HCT116 (cell line): ENCODE data around the gene GABRA4. TPM values are rescaled to one million over a fixed set of nuclear protein-coding genes. Genes with fewer than 3 reads are reported as not detected.

ENCODE experiments used
- ATAC-seq: fragments of 200-7000 bp; cut with Tn5 transposase; 2 replicates; pipeline ENCODE4 v1.9.1; 2020; ENCODE audit warnings: mild to moderate bottlenecking, moderate library complexity
- BruUV-seq: library from RNA; stranded (reverse); fragments of 400-500 nt; replicated peaks from 2 replicates; lab custom pipeline; 2021; lab: Mats Ljungman, UMichigan
- CTCF ChIA-PET: fragments of 300-600 bp; sonication (Branson Sonifier 250); formaldehyde crosslinking; loops from one replicate; lab custom pipeline; 2021; ENCODE audit warnings: antibody characterized with exemption; lab: Charles Lee
- POLR2A ChIA-PET: fragments of 300-600, 350-600 bp; sonication (Branson Sonifier 250); formaldehyde crosslinking; loops from one replicate; lab custom pipeline; 2021; ENCODE audit warnings: antibody characterized with exemption; lab: Charles Lee
- RAD21 ChIA-PET, 2 experiments: fragments of 300-600 bp; sonication (Branson Sonifier 250); formaldehyde crosslinking; loops; one replicate each; lab custom pipeline; 2023; ENCODE audit warnings: low total read pairs in 2 of 2; ENCODE audit not compliant: uncharacterized antibody in 2 of 2, unreplicated experiment in 2 of 2, low non-redundant PET in 1 of 2; lab: Charles Lee
- DNase-seq: peaks from one replicate; pipeline ENCODE4 v3.0.0-alpha.2; 2010; ENCODE audit warnings: low read depth, low spot score
- H2AFZ ChIP-seq: fragments of 200-600 bp; shearing (Covaris generic), sonication (generic); 2 replicates; pipeline ENCODE4 v1.6.1; 2017; ENCODE audit warnings: low read depth, mixed run types, mixed read lengths, antibody characterized with exemption, low read length; ENCODE audit not compliant: poor library complexity, severe bottlenecking
- H3K27ac ChIP-seq: 2 replicates; pipeline ENCODE4 v1.5.1; 2012; ENCODE audit warnings: low read depth, low read length
- H3K27me3 ChIP-seq: fragments of 200-600 bp; sonication (generic); 2 replicates; pipeline ENCODE4 v1.6.1; 2016; ENCODE audit warnings: mixed run types, low read length, mixed read lengths; ENCODE audit not compliant: insufficient read depth
- H3K36me3 ChIP-seq, 2 experiments: fragments of 200-500 bp in 1 of 2; fragments of 200-600 bp in 1 of 2; sonication (Bioruptor generic) in 1 of 2; sonication (generic) in 1 of 2; 2 replicates each; pipeline versions ENCODE4 v1.5.1 to v1.6.1; 2014 to 2016; ENCODE audit warnings: low read length in 2 of 2, inconsistent platforms in 1 of 2, mixed read lengths in 1 of 2, mixed run types in 1 of 2; ENCODE audit not compliant: insufficient read depth in 2 of 2, control insufficient read depth in 1 of 2
- H3K4me1 ChIP-seq, 2 experiments: fragments of 200-600 bp in 1 of 2; sonication (generic) in 1 of 2; 2 replicates each; pipeline versions ENCODE4 v1.5.1 to v1.6.1; 2012 to 2017; ENCODE audit warnings: low read length in 2 of 2, inconsistent platforms in 1 of 2, mild to moderate bottlenecking in 1 of 2, mixed read lengths in 1 of 2, mixed run types in 1 of 2, moderate library complexity in 1 of 2; ENCODE audit not compliant: insufficient read depth in 2 of 2, control insufficient read depth in 1 of 2
- H3K4me2 ChIP-seq: fragments of 200-600 bp; sonication (generic); 2 replicates; pipeline ENCODE4 v1.6.1; 2017; ENCODE audit warnings: mixed run types, low read length, mixed read lengths
- H3K4me3 ChIP-seq, 2 experiments: fragments of 200-600 bp in 1 of 2; sonication (generic) in 1 of 2; replicated peaks in 1 of 2; 2 replicates each; pipeline ENCODE4 v1.5.1; 2011 to 2016; ENCODE audit warnings: low read length in 2 of 2, control low read depth in 1 of 2, low read depth in 1 of 2, mild to moderate bottlenecking in 1 of 2, mixed read lengths in 1 of 2, mixed run types in 1 of 2
- H3K79me2 ChIP-seq: fragments of 200-600 bp; sonication (generic); 2 replicates; pipeline ENCODE4 v1.6.1; 2017; ENCODE audit warnings: mild to moderate bottlenecking, mixed run types, low read length, moderate library complexity, mixed read lengths; ENCODE audit not compliant: insufficient read depth
- H3K9ac ChIP-seq: fragments of 200-600 bp; sonication (generic); 2 replicates; pipeline ENCODE4 v1.6.1; 2016; ENCODE audit warnings: low read length, mixed read lengths
- H3K9me2 ChIP-seq: fragments of 200-600 bp; sonication (generic), shearing (Covaris generic); 2 replicates; pipeline ENCODE4 v1.6.1; 2017; ENCODE audit warnings: mixed run types, mild to moderate bottlenecking, moderate library complexity; ENCODE audit not compliant: insufficient read depth
- H3K9me3 ChIP-seq, 2 experiments: fragments of 200-500 bp in 1 of 2; fragments of 200-600 bp in 1 of 2; sonication (Bioruptor generic) in 1 of 2; sonication (generic) in 1 of 2; 2 replicates each; pipeline ENCODE4 v1.6.1; 2014 to 2017; ENCODE audit warnings: low read length in 2 of 2, mixed read lengths in 2 of 2, inconsistent platforms in 1 of 2, low read depth in 1 of 2, mild to moderate bottlenecking in 1 of 2, mixed run types in 1 of 2, moderate library complexity in 1 of 2; ENCODE audit not compliant: control insufficient read depth in 1 of 2, insufficient read depth in 1 of 2
- H4K20me1 ChIP-seq: fragments of 200-600 bp; sonication (generic), shearing (Covaris generic); 2 replicates; pipeline ENCODE4 v1.6.1; 2017; ENCODE audit warnings: mixed run types, mild to moderate bottlenecking, moderate library complexity; ENCODE audit not compliant: insufficient read depth
- SRF ChIP-seq: IDR thresholded peaks from 2 replicates; pipeline ENCODE4 v1.6.1; 2012; ENCODE audit warnings: low read depth
- ZNF274 ChIP-seq: fragments of 200-500 bp; sonication (Bioruptor generic); IDR thresholded peaks from 2 replicates; pipeline ENCODE4 v1.6.1; 2014; ENCODE audit warnings: mild to moderate bottlenecking, low read depth, low read length, inconsistent platforms
- intact Hi-C: fragments of 100-400 bp; cut with micrococcal nuclease; formaldehyde crosslinking; loops from 2 replicates; pipeline ENCODE4 v1.10.0; 2022
- total RNA-seq: library from RNA; stranded (reverse); gene quantifications from one replicate; pipeline ENCODE4 v1.2.1, GENCODE V29; 2021; ENCODE audit not compliant: unreplicated experiment
- TF ChIP-seq, protein P1 (sequence below): IDR thresholded peaks from 2 replicates; pipeline ENCODE4 v1.6.1; 2012; ENCODE audit warnings: low read depth
- TF ChIP-seq, protein P2 (sequence below): IDR thresholded peaks from 2 replicates; pipeline ENCODE4 v1.6.1; 2012

The GABRA4 gene
- total RNA-seq, 1 experiment from 2014 or later = not detected

DNA sequence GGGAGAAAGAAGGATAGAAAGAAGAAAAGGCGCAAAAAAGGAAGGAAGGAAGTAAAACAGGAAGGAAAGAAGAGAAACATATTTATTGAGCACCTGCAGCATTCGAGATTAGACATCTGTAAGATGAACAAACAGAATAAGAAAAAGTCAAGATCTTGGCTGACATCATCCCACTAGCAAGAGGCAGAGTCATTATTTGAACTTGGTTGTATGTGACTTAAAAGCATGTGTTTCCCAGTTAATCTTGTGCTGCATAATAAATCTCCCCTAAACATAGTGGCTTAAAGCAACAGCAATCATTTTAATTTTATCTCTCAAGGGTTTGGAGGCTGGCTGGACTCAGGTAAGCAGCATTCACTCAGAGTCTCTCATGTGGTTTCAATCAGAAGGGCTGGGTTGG is 45.8 kb downstream of the GABRA4 start:
- Histone ChIP-seq H3K4me3 (no peak overlapping the region), H3K36me3 (no peaks in the 10 kb centered on the region), H3K27ac (no peak overlapping the region), H2AFZ (no peak overlapping the region), H3K27me3 (no peaks in the 10 kb centered on the region)
- intact Hi-C loops = no loop called here
- ChIA-PET CTCF (no interaction called here), POLR2A (no interaction called here)
- TF ChIP-seq, protein P1, sequence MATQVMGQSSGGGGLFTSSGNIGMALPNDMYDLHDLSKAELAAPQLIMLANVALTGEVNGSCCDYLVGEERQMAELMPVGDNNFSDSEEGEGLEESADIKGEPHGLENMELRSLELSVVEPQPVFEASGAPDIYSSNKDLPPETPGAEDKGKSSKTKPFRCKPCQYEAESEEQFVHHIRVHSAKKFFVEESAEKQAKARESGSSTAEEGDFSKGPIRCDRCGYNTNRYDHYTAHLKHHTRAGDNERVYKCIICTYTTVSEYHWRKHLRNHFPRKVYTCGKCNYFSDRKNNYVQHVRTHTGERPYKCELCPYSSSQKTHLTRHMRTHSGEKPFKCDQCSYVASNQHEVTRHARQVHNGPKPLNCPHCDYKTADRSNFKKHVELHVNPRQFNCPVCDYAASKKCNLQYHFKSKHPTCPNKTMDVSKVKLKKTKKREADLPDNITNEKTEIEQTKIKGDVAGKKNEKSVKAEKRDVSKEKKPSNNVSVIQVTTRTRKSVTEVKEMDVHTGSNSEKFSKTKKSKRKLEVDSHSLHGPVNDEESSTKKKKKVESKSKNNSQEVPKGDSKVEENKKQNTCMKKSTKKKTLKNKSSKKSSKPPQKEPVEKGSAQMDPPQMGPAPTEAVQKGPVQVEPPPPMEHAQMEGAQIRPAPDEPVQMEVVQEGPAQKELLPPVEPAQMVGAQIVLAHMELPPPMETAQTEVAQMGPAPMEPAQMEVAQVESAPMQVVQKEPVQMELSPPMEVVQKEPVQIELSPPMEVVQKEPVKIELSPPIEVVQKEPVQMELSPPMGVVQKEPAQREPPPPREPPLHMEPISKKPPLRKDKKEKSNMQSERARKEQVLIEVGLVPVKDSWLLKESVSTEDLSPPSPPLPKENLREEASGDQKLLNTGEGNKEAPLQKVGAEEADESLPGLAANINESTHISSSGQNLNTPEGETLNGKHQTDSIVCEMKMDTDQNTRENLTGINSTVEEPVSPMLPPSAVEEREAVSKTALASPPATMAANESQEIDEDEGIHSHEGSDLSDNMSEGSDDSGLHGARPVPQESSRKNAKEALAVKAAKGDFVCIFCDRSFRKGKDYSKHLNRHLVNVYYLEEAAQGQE = no peak
- no peak for TF ChIP-seq SRF
- TF ChIP-seq, protein P2, sequence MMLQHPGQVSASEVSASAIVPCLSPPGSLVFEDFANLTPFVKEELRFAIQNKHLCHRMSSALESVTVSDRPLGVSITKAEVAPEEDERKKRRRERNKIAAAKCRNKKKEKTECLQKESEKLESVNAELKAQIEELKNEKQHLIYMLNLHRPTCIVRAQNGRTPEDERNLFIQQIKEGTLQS = no peak
- TF ChIP-seq ZNF274 = no peak
- TF ChIP-seq, all 23 proteins: peak for 0
- ATAC-seq (no peak), DNase-seq (no peak)
- no peaks in the 10 kb centered on the region for H3K4me1 ChIP-seq
- no peaks in the 10 kb centered on the region for H4K20me1 ChIP-seq
- RAD21 ChIA-PET = no interaction called here
- no peaks in the 10 kb centered on the region for H3K9me2 ChIP-seq
- BruUV-seq = no TSS peak
- no peaks in the 10 kb centered on the region for H3K79me2 ChIP-seq
- H3K9me3 ChIP-seq = no peaks in the 10 kb centered on the region
- no peak overlapping the region for H3K9ac ChIP-seq
- H3K4me2 ChIP-seq = no peak overlapping the region

DNA sequence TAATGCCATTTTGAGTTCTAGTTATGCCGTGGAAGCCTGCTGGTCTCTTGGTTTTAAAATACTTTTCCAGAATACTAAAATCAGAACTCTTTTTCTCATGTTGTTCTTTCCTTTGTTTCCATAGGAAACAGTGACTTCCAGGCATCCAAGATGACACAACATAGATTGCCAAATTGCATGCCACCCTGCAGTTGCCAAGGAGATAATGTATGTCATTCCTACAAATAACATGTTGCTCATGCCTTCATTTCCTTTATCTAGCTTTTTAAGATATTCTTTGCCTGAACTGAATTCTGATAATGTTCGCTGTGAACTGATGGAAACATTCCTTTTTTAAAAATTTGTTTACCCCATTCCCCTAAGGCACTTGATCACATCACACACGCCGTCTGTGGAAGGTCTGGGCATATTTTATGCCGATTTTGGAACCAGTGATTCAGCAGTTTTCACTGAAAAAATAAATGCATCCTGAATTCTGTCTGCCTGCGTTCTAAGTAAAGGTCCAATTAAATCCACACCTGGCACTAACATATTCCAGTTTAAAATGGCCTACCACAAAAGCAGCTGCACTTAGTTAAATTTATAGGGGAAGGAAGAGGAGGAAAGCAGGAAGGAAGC is 46.4 kb downstream of the GABRA4 start:
- Histone ChIP-seq H3K4me3 (no peak overlapping the region), H2AFZ (no peak overlapping the region), H3K9me3 (no peaks in the 10 kb centered on the region), H3K9me2 (no peaks in the 10 kb centered on the region), H3K27me3 (no peaks in the 10 kb centered on the region), H3K9ac (no peak overlapping the region), H3K36me3 (no peaks in the 10 kb centered on the region), H4K20me1 (no peaks in the 10 kb centered on the region), H3K27ac (no peak overlapping the region), H3K79me2 (no peaks in the 10 kb centered on the region), H3K4me1 (no peaks in the 10 kb centered on the region), H3K4me2 (no peak overlapping the region)
- intact Hi-C loops = no loop called here
- RAD21 ChIA-PET = no interaction called here
- no peak for ATAC-seq
- POLR2A ChIA-PET = no interaction called here
- DNase-seq = no peak
- TF ChIP-seq, protein P1 = no peak
- no TSS peak for BruUV-seq
- CTCF ChIA-PET = no interaction called here
